ENCODE measurements around the gene HOXA2. TPM values are rescaled to one million over a fixed set of nuclear protein-coding genes. Genes with fewer than 3 reads are reported as not detected.
A peak's percentile ranks its signal among the peaks of the same experiment; 100 is the strongest.

The HOXA2 gene
- total and polyA plus RNA-seq, 2 of the 13 experiments (the other 11 are each of a cell fraction or from before 2014, with no cell fraction given) = 0.22 to 0.29 TPM

- TF ChIP-seq, protein P1, sequence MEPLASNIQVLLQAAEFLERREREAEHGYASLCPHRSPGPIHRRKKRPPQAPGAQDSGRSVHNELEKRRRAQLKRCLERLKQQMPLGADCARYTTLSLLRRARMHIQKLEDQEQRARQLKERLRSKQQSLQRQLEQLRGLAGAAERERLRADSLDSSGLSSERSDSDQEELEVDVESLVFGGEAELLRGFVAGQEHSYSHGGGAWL (CRISPR knock-in tag; IDR thresholded peaks at IDR 0.05) = no peak
- TF ChIP-seq RARG (CRISPR knock-in tag; IDR thresholded peaks at IDR 0.05; ENCODE audit: low read depth) (no peak), SAP130 (CRISPR knock-in tag; IDR thresholded peaks at IDR 0.05; ENCODE audit: low read depth) (peak; percentile 46; the same call in 1 of the 2 replicates), ZNF460 (CRISPR knock-in tag; IDR thresholded peaks at IDR 0.05; ENCODE audit: borderline replicate concordance) (no peak), SALL2 (CRISPR knock-in tag; IDR thresholded peaks at IDR 0.05) (0 out of 2 replicates have a peak, but pooled peaks have one; percentile 16), ZSCAN12 (CRISPR knock-in tag; IDR thresholded peaks at IDR 0.05) (no peak), SRSF9 (IDR thresholded peaks at IDR 0.05; ENCODE audit: borderline replicate concordance, insufficient read depth, low read depth, low read length, poor library complexity, severe bottlenecking) (no peak), IRF2 (CRISPR knock-in tag; IDR thresholded peaks at IDR 0.05) (peak; percentile 51; the same call in 1 of the 2 replicates), CEBPG (CRISPR knock-in tag; IDR thresholded peaks at IDR 0.05) (peak; percentile 96), HIVEP1 (CRISPR knock-in tag; IDR thresholded peaks at IDR 0.05) (0 out of 2 replicates have a peak, but pooled peaks have one; percentile 13), ZFP36L2 (CRISPR knock-in tag; IDR thresholded peaks at IDR 0.05) (no peak), KMT2A (CRISPR knock-in tag; IDR thresholded peaks at IDR 0.05) (0 out of 2 replicates have a peak, but pooled peaks have one; percentile 58), STAT5B (CRISPR knock-in tag; IDR thresholded peaks at IDR 0.05) (no peak), BCL6 (CRISPR knock-in tag; IDR thresholded peaks at IDR 0.05) (peak; percentile 53; the same call in 1 of the 2 replicates), AGO2 (optimal IDR thresholded peaks at IDR 0.05; ENCODE audit: low read depth, low read length) (peak; percentile 21), MAX (IDR thresholded peaks at IDR 0.05) (peak; percentile 12; the same call in 1 of the 2 replicates), FOSL2 (CRISPR knock-in tag; IDR thresholded peaks at IDR 0.05) (peak; percentile 13; the same call in 1 of the 2 replicates), ZNF577 (CRISPR knock-in tag; IDR thresholded peaks at IDR 0.05; ENCODE audit: borderline replicate concordance, low read depth) (no peak), SUZ12 (IDR thresholded peaks at IDR 0.05; ENCODE audit: low read depth, low read length) (no peak), NPAS2 (CRISPR knock-in tag; IDR thresholded peaks at IDR 0.05; ENCODE audit: borderline replicate concordance) (no peak), ZNF660 (CRISPR knock-in tag; IDR thresholded peaks at IDR 0.05; ENCODE audit: borderline replicate concordance, low read depth) (no peak), HDAC1 (CRISPR knock-in tag; IDR thresholded peaks at IDR 0.05) (0 out of 2 replicates have a peak, but pooled peaks have one; percentile 14), GATAD2A (CRISPR knock-in tag; IDR thresholded peaks at IDR 0.05) (peak; percentile 31; the same call in 1 of the 2 replicates), GFI1 (CRISPR knock-in tag; IDR thresholded peaks at IDR 0.05; ENCODE audit: borderline replicate concordance) (peak; percentile 28; the same call in 1 of the 2 replicates)
- TF ChIP-seq, protein P2, sequence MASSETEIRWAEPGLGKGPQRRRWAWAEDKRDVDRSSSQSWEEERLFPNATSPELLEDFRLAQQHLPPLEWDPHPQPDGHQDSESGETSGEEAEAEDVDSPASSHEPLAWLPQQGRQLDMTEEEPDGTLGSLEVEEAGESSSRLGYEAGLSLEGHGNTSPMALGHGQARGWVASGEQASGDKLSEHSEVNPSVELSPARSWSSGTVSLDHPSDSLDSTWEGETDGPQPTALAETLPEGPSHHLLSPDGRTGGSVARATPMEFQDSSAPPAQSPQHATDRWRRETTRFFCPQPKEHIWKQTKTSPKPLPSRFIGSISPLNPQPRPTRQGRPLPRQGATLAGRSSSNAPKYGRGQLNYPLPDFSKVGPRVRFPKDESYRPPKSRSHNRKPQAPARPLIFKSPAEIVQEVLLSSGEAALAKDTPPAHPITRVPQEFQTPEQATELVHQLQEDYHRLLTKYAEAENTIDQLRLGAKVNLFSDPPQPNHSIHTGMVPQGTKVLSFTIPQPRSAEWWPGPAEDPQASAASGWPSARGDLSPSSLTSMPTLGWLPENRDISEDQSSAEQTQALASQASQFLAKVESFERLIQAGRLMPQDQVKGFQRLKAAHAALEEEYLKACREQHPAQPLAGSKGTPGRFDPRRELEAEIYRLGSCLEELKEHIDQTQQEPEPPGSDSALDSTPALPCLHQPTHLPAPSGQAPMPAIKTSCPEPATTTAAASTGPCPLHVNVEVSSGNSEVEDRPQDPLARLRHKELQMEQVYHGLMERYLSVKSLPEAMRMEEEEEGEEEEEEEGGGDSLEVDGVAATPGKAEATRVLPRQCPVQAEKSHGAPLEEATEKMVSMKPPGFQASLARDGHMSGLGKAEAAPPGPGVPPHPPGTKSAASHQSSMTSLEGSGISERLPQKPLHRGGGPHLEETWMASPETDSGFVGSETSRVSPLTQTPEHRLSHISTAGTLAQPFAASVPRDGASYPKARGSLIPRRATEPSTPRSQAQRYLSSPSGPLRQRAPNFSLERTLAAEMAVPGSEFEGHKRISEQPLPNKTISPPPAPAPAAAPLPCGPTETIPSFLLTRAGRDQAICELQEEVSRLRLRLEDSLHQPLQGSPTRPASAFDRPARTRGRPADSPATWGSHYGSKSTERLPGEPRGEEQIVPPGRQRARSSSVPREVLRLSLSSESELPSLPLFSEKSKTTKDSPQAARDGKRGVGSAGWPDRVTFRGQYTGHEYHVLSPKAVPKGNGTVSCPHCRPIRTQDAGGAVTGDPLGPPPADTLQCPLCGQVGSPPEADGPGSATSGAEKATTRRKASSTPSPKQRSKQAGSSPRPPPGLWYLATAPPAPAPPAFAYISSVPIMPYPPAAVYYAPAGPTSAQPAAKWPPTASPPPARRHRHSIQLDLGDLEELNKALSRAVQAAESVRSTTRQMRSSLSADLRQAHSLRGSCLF (CRISPR knock-in tag; IDR thresholded peaks at IDR 0.05; ENCODE audit: borderline replicate concordance) = no peak
- TF ChIP-seq, protein P3, sequence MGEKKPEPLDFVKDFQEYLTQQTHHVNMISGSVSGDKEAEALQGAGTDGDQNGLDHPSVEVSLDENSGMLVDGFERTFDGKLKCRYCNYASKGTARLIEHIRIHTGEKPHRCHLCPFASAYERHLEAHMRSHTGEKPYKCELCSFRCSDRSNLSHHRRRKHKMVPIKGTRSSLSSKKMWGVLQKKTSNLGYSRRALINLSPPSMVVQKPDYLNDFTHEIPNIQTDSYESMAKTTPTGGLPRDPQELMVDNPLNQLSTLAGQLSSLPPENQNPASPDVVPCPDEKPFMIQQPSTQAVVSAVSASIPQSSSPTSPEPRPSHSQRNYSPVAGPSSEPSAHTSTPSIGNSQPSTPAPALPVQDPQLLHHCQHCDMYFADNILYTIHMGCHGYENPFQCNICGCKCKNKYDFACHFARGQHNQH (CRISPR knock-in tag; IDR thresholded peaks at IDR 0.05) = no peak
These were observed 20.6 kb upstream of the HOXA2 start (continued) for GRCh38 chr7:27123007-27123476.

Measured in HepG2 (cell line).